NOMO-1 treated with DMSO at 0.1 percent for 48 hours (cell line): Measurements from ENCODE around the gene CLIP3.
A peak's percentile ranks its signal among the peaks of the same experiment; 100 is the strongest.
"Not testable (repeated sequence)": the region's sequence is repeated elsewhere in the genome, so short reads cannot be mapped to it uniquely, and the experiment has no call there.

Experiments used
- DNase-seq: peaks from one replicate; lab custom pipeline; 2025; ENCODE audit not compliant: unreplicated experiment; lab: John Stamatoyannopoulos, UW

Gene CLIP3

DNA sequence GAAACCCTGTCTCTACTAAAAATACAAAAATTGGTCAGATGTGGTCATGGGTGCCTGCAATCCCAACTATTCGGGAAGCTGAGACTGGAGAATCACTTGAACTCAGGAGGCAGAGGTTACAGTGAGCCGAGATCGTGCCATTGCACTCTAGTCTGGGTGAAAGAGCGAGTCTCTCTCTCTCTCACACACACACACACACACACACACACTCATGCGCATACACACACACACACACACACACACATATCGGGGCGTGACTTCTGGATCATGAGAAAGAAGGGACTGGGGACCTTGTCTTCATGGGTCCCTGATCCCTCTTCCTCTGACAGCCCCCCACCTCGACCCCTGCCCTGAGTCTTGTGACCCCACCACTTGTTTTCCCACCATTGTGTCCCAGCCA is 49.5 kb downstream of the CLIP3 start:
- DNase-seq = no peak

GRCh38 chr19:35980997-35981396 is 51.7 kb downstream of the CLIP3 start:
- not testable (repeated sequence) for DNase-seq

GRCh38 chr19:35978832-35979365 is 53.8 kb downstream of the CLIP3 start:
- no peak for DNase-seq

DNA sequence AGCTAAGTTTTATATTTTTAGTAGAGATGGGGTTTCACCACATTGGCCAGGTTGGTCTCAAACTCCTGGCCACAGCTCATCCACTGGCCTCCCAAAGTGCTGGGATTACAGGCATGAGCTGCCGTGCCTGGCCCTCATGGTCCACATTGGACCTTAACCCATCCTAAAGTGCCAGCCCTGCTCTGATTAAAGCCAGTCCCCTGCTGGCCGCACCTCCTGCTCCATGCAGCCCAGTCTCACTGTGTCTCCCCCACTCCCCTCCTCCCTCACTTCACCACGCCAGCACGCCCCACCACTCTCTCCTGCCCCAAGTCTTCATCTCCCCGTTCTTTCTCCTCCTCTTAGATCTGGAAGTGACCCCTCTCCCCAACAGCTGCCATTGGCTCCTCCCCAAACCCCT is 54.4 kb downstream of the CLIP3 start:
- DNase-seq = no peak

DNA sequence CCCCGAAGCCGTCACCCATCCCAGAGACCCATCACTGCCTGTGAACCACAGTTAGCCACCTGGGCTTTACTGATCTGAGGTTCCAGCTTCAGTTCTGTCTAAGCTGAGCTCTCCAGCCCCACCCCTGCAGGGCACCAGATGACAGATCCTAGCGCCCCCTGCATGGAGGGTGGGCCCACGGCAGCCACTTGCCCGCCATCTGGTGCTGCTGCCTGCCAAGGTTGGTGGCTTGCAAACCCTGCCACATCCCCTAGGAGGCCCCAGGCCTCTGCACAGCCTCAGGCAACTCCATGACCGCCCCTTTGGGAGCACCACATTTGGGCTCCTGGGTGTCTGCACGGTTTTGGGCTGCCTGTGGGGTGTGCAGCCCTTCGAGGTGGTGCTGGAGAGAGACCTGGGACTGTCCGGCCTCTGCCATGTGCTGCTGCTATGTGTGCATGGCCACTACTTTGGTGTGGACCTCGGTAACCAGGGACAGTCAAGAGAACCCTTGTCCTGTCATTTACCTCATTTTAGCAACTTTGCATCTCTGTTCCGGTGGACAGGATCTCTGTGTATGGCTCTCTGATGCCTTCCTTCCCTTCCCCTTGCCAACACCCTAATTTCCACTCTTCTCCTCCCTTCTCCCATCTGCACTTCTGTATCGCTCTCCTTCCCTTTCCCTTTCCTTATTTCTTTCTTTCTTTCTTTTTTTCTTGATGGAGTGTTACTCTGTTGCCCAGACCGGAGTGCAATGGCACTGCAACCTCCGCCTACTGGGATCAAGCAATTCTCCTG is 55.0 kb downstream of the CLIP3 start:
- DNase-seq = peak; percentile 11

- DNase-seq = no peak
Measured at GRCh38 chr19:35975608-35976214, 57.0 kb downstream of the CLIP3 start.

GRCh38 chr19:35973487-35973886 is 59.2 kb downstream of the CLIP3 start:
- DNase-seq = no peak

DNA sequence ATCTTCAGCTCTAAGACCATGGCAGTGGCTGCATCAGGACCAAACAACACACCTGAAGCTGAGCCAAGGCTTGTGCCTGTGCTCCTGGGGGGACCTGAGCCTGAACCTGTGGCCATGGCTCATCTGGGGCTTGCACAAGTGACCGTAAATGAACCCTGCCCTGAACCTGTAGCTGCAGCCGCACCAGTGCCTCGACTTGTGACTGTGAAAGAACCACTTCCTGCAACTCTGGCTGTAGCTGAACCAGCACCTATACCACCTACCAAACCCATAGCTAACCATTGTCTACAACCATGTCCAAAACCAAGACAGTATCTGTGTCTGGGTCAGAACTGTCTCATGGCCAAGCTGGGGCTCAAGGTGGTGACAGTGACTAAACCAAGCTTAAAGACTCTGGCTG is 65.9 kb downstream of the CLIP3 start:
- no peak for DNase-seq
